ENCODE measurements around the gene PMCH. TPM values are rescaled to one million over a fixed set of nuclear protein-coding genes. Genes with fewer than 3 reads are reported as not detected.
"Not testable (repeated sequence)": the region's sequence is repeated elsewhere in the genome, so short reads cannot be mapped to it uniquely, and the experiment has no call there.

The PMCH gene, protein sequence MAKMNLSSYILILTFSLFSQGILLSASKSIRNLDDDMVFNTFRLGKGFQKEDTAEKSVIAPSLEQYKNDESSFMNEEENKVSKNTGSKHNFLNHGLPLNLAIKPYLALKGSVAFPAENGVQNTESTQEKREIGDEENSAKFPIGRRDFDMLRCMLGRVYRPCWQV
- total RNA-seq = 1 to 10 TPM; 1.1 to 1.2 TPM

GRCh38 chr12:102197789-102198188, at the start of gene PMCH:
Gene PMCH (minus strand): TSS chr12:102197833. CDS start chr12:102197770, 63 bp downstream.
- H3K27me3 Mint-ChIP-seq (ENCODE audit: low read depth) = no peaks in the 10 kb centered on the region
- H3K27ac Mint-ChIP-seq = peak within 1 kb of the TSS; percentile 46
- DNase-seq = no peak
- peak; percentile 95 to 99 for ATAC-seq (replicated peaks in 1 of 2)
- no peaks in the 10 kb centered on the region for H3K9me3 Mint-ChIP-seq
- H3K4me1 Mint-ChIP-seq (ENCODE audit: low read depth) = peaks cover 16% of the 10 kb centered on the region
- peaks cover 0 to 3% of the 10 kb centered on the region in 2 donors for H3K36me3 Mint-ChIP-seq (ENCODE audit: insufficient read depth in 2 of 2)
- peak within 1 kb of the TSS in 1 of 2 donors; percentile 43 for H3K4me3 Mint-ChIP-seq

GRCh38 chr12:102240859-102241258, 43.2 kb upstream of the PMCH start:
- not testable (repeated sequence) for H3K36me3 Mint-ChIP-seq (ENCODE audit: insufficient read depth in 2 of 2); H3K27me3 Mint-ChIP-seq (ENCODE audit: low read depth); DNase-seq; ATAC-seq (replicated peaks in 1 of 2); H3K4me3 Mint-ChIP-seq; H3K27ac Mint-ChIP-seq; H3K9me3 Mint-ChIP-seq; H3K4me1 Mint-ChIP-seq (ENCODE audit: low read depth)

GRCh38 chr12:102234599-102234998, 37.0 kb upstream of the PMCH start:
- Mint-ChIP-seq H3K36me3 (ENCODE audit: insufficient read depth in 2 of 2) (no peaks in the 10 kb centered on the region), H3K27me3 (ENCODE audit: low read depth) (peaks cover 10% of the 10 kb centered on the region), H3K27ac (no peak overlapping the region), H3K4me3 (no peak overlapping the region), H3K4me1 (ENCODE audit: low read depth) (no peaks in the 10 kb centered on the region), H3K9me3 (peaks cover 0 to 4% of the 10 kb centered on the region in 2 donors)
- ATAC-seq (replicated peaks in 1 of 2) (no peak), DNase-seq (no peak)

DNA sequence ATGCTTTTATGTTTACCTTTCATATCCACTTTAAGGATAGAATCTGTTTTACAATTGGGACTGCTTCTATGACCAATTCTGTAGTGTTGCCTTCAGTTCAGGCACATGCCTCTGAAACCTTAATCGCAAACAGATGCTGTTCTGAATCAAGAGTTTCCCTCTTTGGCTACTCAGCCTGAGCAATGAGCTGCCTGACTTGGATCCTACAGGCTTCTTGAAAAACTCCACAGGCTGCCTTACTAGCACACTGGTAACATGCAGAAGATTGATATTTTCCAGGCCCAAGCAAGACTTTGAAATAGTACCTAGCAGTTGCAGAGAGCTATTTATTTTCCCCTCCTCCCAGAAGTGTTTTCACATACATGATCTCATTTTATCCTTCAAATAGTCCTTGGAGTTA, 34.8 kb upstream of the PMCH start:
- no peak overlapping the region for H3K4me3 Mint-ChIP-seq
- no peak overlapping the region for H3K27ac Mint-ChIP-seq
- H3K9me3 Mint-ChIP-seq = no peaks in the 10 kb centered on the region
- H3K4me1 Mint-ChIP-seq (ENCODE audit: low read depth) = no peaks in the 10 kb centered on the region
- H3K36me3 Mint-ChIP-seq (ENCODE audit: insufficient read depth in 2 of 2) = no peaks in the 10 kb centered on the region
- H3K27me3 Mint-ChIP-seq (ENCODE audit: low read depth) = peaks cover 17% of the 10 kb centered on the region
- ATAC-seq (replicated peaks in 1 of 2) = no peak
- no peak for DNase-seq

- H3K27ac Mint-ChIP-seq = no peak overlapping the region
- H3K4me3 Mint-ChIP-seq = no peak overlapping the region
- H3K4me1 Mint-ChIP-seq (ENCODE audit: low read depth) = no peaks in the 10 kb centered on the region
- DNase-seq (no peak), ATAC-seq (replicated peaks in 1 of 2) (no peak)
- peaks cover 17% of the 10 kb centered on the region for H3K27me3 Mint-ChIP-seq (ENCODE audit: low read depth)
- no peaks in the 10 kb centered on the region for H3K9me3 Mint-ChIP-seq
- H3K36me3 Mint-ChIP-seq (ENCODE audit: insufficient read depth in 2 of 2) = no peaks in the 10 kb centered on the region
Measured at GRCh38 chr12:102232036-102232435, 34.4 kb upstream of the PMCH start.

DNA sequence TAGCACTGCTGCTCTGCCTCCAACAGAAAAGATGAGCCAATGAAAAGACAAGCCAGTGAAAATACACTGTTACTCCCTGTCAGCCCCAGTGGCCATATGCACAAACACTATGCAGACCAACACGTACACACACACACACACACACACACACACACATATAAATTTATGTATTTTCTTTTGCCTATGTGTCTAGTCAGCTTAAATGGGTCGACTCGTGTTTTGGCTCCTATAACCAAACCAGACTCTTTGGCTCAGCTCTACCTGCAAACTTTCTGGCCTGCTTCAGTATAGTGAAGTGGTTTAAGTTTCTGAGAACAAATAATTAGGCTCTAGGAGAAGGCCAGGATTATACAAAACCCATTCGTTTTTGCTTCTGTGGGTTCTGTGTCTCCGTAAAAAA, 30.3 kb upstream of the PMCH start:
- Mint-ChIP-seq H3K36me3 (ENCODE audit: insufficient read depth in 2 of 2) (no peaks in the 10 kb centered on the region), H3K9me3 (no peaks in the 10 kb centered on the region), H3K27me3 (ENCODE audit: low read depth) (peaks cover 11% of the 10 kb centered on the region), H3K4me3 (no peak overlapping the region), H3K4me1 (ENCODE audit: low read depth) (no peaks in the 10 kb centered on the region), H3K27ac (no peak overlapping the region)
- DNase-seq (no peak), ATAC-seq (replicated peaks in 1 of 2) (no peak)

DNA sequence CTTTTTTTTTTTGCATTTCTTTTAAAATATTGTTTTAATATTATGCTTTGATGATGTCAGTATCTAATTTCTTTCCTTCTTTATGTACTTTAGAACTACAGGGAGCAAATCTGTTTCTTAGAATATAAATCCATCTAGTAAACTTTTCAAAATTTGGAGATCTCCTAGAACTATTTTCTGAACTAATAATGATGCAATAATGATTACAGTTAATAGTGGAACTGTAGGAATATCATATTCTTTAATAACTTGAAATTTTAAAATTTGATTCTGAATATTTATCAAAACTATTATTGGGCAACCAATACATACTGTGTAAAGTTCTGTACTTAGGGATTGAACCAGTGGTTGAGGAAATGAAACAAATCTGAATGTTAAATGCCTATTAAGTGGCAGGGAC, 23.1 kb upstream of the PMCH start:
- H3K36me3 Mint-ChIP-seq (ENCODE audit: insufficient read depth in 2 of 2) = no peaks in the 10 kb centered on the region
- H3K4me3 Mint-ChIP-seq = no peak overlapping the region
- DNase-seq (no peak), ATAC-seq (replicated peaks in 1 of 2) (no peak)
- no peaks in the 10 kb centered on the region for H3K27me3 Mint-ChIP-seq (ENCODE audit: low read depth)
- H3K27ac Mint-ChIP-seq = no peak overlapping the region
- H3K4me1 Mint-ChIP-seq (ENCODE audit: low read depth) = no peaks in the 10 kb centered on the region
- H3K9me3 Mint-ChIP-seq = no peaks in the 10 kb centered on the region

DNA sequence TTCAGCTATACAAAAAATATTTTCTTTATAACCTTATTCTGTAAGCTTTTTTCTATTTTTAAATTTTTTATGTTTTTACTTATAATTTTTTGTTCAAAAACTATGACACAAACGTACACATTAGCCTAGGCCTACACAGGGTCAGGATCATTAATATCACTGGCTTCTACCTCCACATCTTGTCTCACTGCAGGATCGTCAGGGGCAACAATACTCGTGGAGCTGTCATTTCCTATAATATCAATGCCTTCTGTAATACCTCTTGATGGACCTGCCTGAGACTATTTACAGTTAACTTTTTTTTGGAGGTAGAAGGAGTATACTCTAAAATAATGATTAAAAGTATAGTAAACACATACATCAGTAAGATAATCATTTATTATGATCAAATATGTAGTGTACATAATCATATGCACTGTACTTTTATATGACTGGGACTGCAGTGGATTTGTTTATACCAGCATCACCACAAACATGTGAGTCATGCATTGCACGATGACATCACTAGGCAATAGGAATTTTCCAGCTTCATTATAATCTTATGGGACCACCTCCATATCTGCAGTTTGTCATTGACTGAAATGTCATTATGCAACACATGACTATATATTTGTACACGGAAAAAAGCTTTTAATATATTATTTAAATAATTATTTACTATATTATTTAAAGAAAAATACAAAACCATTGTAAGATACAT, 18.5 kb upstream of the PMCH start:
- ATAC-seq (replicated peaks in 1 of 2) (no peak), DNase-seq (no peak)
- Mint-ChIP-seq H3K4me3 (no peak overlapping the region), H3K36me3 (ENCODE audit: insufficient read depth in 2 of 2) (no peaks in the 10 kb centered on the region), H3K27ac (no peak overlapping the region), H3K27me3 (ENCODE audit: low read depth) (no peaks in the 10 kb centered on the region), H3K4me1 (ENCODE audit: low read depth) (no peaks in the 10 kb centered on the region), H3K9me3 (no peaks in the 10 kb centered on the region)

- Mint-ChIP-seq H3K4me3 (no peak overlapping the region), H3K4me1 (ENCODE audit: low read depth) (peaks cover 14% of the 10 kb centered on the region), H3K9me3 (peaks cover 15 to 19% of the 10 kb centered on the region in 2 donors), H3K36me3 (ENCODE audit: insufficient read depth in 2 of 2) (peaks cover 20 to 32% of the 10 kb centered on the region in 2 donors), H3K27ac (peak overlapping the region; percentile 30), H3K27me3 (ENCODE audit: low read depth) (no peaks in the 10 kb centered on the region)
- no peak for DNase-seq
- peak; percentile 47 to 66 for ATAC-seq (replicated peaks in 1 of 2)
Measured at GRCh38 chr12:102204025-102204424, 6.4 kb upstream of the PMCH start.

DNA sequence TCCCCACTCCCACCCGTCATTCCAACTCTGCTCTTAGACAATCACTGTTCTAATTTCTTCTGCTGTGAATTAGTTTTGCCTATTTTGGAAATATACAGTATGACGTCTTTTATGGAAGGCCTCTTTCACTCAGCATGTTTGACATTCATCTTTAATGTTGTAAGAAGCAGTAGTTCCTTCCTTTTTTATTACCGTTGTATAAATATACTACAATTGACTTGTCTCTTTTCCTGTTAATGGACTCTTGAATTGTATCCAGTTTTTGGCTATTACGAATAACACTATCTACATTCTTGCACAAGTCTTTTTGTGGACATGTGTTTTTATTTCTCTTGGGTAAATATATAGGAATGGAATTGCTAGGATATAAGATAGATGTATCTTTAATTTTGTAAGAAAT, 4.9 kb upstream of the PMCH start:
- Mint-ChIP-seq H3K4me1 (ENCODE audit: low read depth) (peaks cover 22% of the 10 kb centered on the region), H3K4me3 (no peak overlapping the region), H3K27ac (no peak overlapping the region), H3K9me3 (peaks cover 9 to 11% of the 10 kb centered on the region in 2 donors), H3K36me3 (ENCODE audit: insufficient read depth in 2 of 2) (peaks cover 11 to 20% of the 10 kb centered on the region in 2 donors), H3K27me3 (ENCODE audit: low read depth) (no peaks in the 10 kb centered on the region)
- DNase-seq (no peak), ATAC-seq (replicated peaks in 1 of 2) (no peak)

DNA sequence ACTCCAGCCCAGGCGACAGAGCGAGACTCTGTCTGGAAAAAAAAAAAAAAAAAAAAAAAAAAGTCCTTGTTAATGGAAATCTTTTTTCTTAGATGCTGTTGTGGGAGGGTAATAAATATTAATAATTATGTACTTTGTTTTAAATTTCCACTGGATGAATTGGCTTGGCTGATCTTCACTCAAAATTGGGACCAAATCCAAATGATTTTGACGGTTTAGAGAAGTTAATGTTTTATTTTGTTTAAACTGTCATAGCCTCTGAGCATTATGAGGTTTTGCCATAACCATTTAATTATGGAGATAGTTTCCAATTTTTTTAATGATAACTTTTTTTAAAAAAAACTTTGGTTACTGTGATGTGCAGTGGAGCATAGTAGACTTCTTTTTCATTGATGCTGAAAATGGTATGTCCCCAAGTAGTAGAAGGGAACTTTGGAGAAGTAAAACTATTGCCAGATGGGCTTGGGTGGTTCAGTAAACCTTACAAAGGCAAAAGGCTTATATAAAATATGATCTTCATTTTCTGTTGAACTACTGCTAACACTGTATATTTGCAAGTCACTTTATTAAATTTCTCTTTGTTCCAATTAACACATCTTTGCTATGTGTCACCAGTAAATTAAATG, 3.9 kb upstream of the PMCH start:
- Mint-ChIP-seq H3K27ac (no peak overlapping the region), H3K4me3 (no peak overlapping the region), H3K36me3 (ENCODE audit: insufficient read depth in 2 of 2) (peaks cover 9 to 16% of the 10 kb centered on the region in 2 donors), H3K27me3 (ENCODE audit: low read depth) (no peaks in the 10 kb centered on the region), H3K4me1 (ENCODE audit: low read depth) (peaks cover 30% of the 10 kb centered on the region), H3K9me3 (peaks cover 6 to 8% of the 10 kb centered on the region in 2 donors)
- no peak for DNase-seq
- no peak for ATAC-seq (replicated peaks in 1 of 2)

DNA sequence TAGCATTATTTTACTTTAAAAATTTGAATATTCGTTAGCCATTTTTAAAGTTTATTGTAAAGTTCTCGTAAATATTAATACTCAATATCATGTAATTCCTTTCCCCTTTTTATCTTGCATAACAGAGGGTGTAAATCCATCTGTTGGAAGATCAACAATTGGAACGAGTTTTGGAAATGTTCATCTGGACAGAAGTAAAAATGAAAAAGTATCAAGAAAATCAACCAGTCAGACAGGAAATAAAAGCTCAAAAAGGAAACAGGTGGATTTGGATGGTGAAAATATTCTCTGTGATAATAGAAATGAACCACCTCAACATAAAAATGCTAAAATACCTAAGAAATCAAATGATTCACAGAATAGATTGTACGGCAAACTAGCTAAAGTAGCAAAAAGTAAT, 1.8 kb downstream of the PMCH start:
- H3K36me3 Mint-ChIP-seq (ENCODE audit: insufficient read depth in 2 of 2) = peaks cover 0 to 3% of the 10 kb centered on the region in 2 donors
- no peak overlapping the region for H3K4me3 Mint-ChIP-seq
- H3K4me1 Mint-ChIP-seq (ENCODE audit: low read depth) = peaks cover 16% of the 10 kb centered on the region
- ATAC-seq (replicated peaks in 1 of 2) = no peak
- no peaks in the 10 kb centered on the region for H3K27me3 Mint-ChIP-seq (ENCODE audit: low read depth)
- H3K27ac Mint-ChIP-seq = no peak overlapping the region
- DNase-seq = no peak
- no peaks in the 10 kb centered on the region for H3K9me3 Mint-ChIP-seq

DNA sequence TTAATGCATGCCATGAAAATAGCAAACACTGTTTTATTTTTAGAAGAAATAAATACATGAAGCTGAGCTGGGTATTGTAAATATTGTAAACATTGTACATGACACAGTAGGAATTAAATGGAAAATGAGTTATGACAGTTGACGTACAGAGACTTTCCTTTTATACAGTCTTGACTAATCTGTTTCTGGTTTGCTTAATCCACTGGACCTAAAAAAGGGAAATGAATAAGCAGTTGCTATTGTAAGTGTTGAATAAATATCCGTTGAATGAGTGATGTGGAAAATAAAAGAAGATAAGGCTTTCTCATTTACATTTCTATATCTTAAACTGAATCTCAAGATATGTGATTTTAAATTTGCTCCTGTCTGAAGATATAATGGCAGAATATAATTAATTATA, 15.0 kb downstream of the PMCH start:
- no peak for DNase-seq
- no peak overlapping the region for H3K4me3 Mint-ChIP-seq
- ATAC-seq (replicated peaks in 1 of 2) = peak; percentile 27 to 62
- H3K36me3 Mint-ChIP-seq (ENCODE audit: insufficient read depth in 2 of 2) = peaks cover 2 to 3% of the 10 kb centered on the region in 2 donors
- H3K27me3 Mint-ChIP-seq (ENCODE audit: low read depth) = no peaks in the 10 kb centered on the region
- peaks cover 4% of the 10 kb centered on the region for H3K4me1 Mint-ChIP-seq (ENCODE audit: low read depth)
- no peaks in the 10 kb centered on the region for H3K9me3 Mint-ChIP-seq
- peak overlapping the region; percentile 60 for H3K27ac Mint-ChIP-seq

Data from activated T-cell treated with anti-CD3 and anti-CD28 coated beads, Interleukin-2, amount 50 U/mL, for 72 hours (primary cell).